Measurements from ENCODE around the gene NUDT7. TPM values are rescaled to one million over a fixed set of nuclear protein-coding genes. Genes with fewer than 3 reads are reported as not detected.

The NUDT7 gene
- polyA plus RNA-seq (2013, experiment 1 of 2; ENCODE audit: insufficient read length), result 1.5 TPM
- polyA plus RNA-seq (2013, experiment 2 of 2; ENCODE audit: insufficient read length), result 2.4 TPM

GRCh38 chr16:77722309-77723107 is at the start of gene NUDT7:
NUDT7 (plus strand) TSS chr16:77722514; CDS start chr16:77722583, 69 bp downstream.
- peak; percentile 95 for DNase-seq

- peak; percentile 41 for DNase-seq
Observed at GRCh38 chr16:77674888-77675287, 47.4 kb upstream of the NUDT7 start.

- DNase-seq, result peak; percentile 70
Observed at GRCh38 chr16:77675464-77676324, 46.6 kb upstream of the NUDT7 start.

GRCh38 chr16:77677129-77677528 is 45.2 kb upstream of the NUDT7 start:
- DNase-seq, result no peak

GRCh38 chr16:77679391-77679790 is 42.9 kb upstream of the NUDT7 start:
- DNase-seq, result no peak

- DNase-seq, result no peak
Observed at GRCh38 chr16:77679901-77680300, 42.4 kb upstream of the NUDT7 start.

- DNase-seq, result no peak
Observed at GRCh38 chr16:77680496-77680895, 41.8 kb upstream of the NUDT7 start.

GRCh38 chr16:77682586-77682985 is 39.7 kb upstream of the NUDT7 start:
- no peak for DNase-seq

GRCh38 chr16:77683397-77684180 is 38.7 kb upstream of the NUDT7 start:
- DNase-seq, result no peak

- no peak for DNase-seq
Observed at GRCh38 chr16:77684181-77684526, 38.2 kb upstream of the NUDT7 start.

- DNase-seq, result no peak
Observed at GRCh38 chr16:77686385-77686784, 35.9 kb upstream of the NUDT7 start.

GRCh38 chr16:77689971-77690370 is 32.3 kb upstream of the NUDT7 start:
- no peak for DNase-seq

GRCh38 chr16:77690416-77690815 is 31.9 kb upstream of the NUDT7 start:
- no peak for DNase-seq

GRCh38 chr16:77692612-77693011 is 29.7 kb upstream of the NUDT7 start:
- no peak for DNase-seq

- DNase-seq, result no peak
Observed at GRCh38 chr16:77696149-77696548, 26.2 kb upstream of the NUDT7 start.

- DNase-seq, result no peak
Observed at GRCh38 chr16:77700846-77701245, 21.5 kb upstream of the NUDT7 start.

GRCh38 chr16:77705351-77705750 is 17.0 kb upstream of the NUDT7 start:
- DNase-seq, result no peak

- DNase-seq, result no peak
Observed at GRCh38 chr16:77711179-77711578, 11.1 kb upstream of the NUDT7 start.

GRCh38 chr16:77711775-77712174 is 10.5 kb upstream of the NUDT7 start:
- no peak for DNase-seq

GRCh38 chr16:77715145-77715544 is 7.2 kb upstream of the NUDT7 start:
- DNase-seq, result no peak

GRCh38 chr16:77721752-77722308 is 484 bp upstream of the NUDT7 start:
- no peak for DNase-seq

GRCh38 chr16:77723108-77723514 is 797 bp downstream of the NUDT7 start:
- DNase-seq, result peak; percentile 3

Measured in fibroblast of skin of back (primary cell).